Activated gamma-delta T cell treated with anti-CD3 and anti-CD28 coated beads, Interleukin-2, amount 50 U/mL, for 16 hours (primary cell): ENCODE results near the gene IDH1.
"Not testable (repeated sequence)": the region's sequence is repeated elsewhere in the genome, so short reads cannot be mapped to it uniquely, and the experiment has no call there.

Experiments used
- DNase-seq: peaks from one replicate; pipeline ENCODE4 v3.0.0-alpha.2; 2020; ENCODE audit warnings: low read depth

Gene IDH1

GRCh38 chr2:208221873-208222272 is 33.0 kb downstream of the IDH1 start:
- not testable (repeated sequence) for DNase-seq

- DNase-seq: no peak
Measured at GRCh38 chr2:208210688-208211451, 44.0 kb downstream of the IDH1 start.

GRCh38 chr2:208208335-208209085 is 46.4 kb downstream of the IDH1 start:
- no peak for DNase-seq

GRCh38 chr2:208207769-208208168 is 47.1 kb downstream of the IDH1 start:
- no peak for DNase-seq

DNA sequence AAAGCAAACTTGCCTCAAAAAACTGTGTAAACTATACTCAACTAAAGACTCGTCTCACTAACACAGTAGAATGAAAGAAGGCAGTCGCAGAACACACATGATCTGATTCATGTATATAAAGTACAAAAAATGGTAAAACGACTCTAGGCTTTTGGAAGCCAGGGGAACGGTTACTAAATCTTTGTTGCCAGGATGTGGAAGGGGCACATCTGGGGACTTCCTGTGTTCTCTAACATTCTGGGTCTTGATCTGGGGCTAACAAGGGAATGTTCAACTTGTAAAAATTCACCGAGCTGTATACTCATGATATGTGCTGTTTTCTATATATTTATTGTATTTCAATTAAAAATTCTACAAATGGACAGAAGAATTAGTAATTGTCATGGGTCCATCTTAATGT is 50.7 kb downstream of the IDH1 start:
- no peak for DNase-seq

- DNase-seq: no peak
Measured at GRCh38 chr2:208195531-208195930, 59.3 kb downstream of the IDH1 start.

DNA sequence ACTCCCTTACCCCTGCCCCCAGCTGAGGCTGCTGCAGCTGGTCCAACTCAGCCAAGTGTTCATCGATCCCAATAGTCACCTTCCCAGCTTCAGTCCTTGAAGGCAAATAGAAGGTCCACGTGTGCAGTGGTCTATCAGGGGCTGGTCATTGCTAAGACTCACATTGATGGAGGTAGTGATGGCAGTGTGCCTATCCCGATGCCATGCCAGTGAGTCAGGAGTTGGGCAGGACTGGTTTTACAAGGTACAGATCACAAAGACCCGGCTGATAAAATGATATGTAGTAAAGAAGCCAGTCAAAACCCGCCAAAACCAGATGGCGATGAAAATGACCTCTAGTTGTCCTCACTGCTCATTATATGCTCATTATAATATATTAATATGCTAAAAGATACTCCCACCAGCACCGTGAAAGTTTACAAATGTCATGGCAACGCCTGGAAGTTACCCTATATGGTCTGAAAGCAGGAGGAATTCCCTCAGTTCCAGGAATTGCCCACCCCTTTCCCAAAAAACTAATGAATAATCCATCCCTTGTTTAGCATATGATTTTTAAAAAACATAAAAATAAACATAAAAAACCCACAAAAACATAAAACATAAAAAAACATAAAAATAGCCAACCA is 62.1 kb downstream of the IDH1 start:
- DNase-seq: no peak

- no peak for DNase-seq
Measured at GRCh38 chr2:208189810-208190503, 64.9 kb downstream of the IDH1 start, which contains the start of gene C2orf80. Gene C2orf80 (minus strand): TSS chr2:208190030. CDS start chr2:208186986, 3,044 bp downstream.

GRCh38 chr2:208189069-208189809 is 65.6 kb downstream of the IDH1 start:
- DNase-seq: no peak

DNA sequence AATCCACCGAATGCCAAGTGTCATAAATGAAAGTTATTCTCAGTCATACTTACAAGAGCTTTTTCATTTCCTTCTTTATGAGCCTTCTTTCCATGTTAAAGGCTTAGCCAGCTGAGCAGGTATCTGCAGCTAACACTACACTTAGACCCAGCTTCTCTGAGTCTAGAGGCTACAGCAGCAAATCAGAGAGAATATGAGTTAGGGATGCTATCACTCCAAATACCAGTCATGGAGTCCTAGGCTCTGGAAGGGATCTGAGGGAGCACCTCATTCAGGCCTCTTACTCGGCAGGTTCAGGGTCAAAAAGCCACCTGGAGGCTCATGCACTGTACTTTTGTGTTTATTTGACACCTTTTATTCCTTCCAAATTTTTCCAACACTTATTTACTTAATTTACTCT is 68.0 kb downstream of the IDH1 start:
- no peak for DNase-seq

GRCh38 chr2:208186465-208186864 is 68.4 kb downstream of the IDH1 start:
- DNase-seq: no peak
